Liver (tissue), 9 donors: ENCODE data around the gene ZNF80. TPM values are rescaled to one million over a fixed set of nuclear protein-coding genes. Genes with fewer than 3 reads are reported as not detected.
"Not testable (repeated sequence)": the region's sequence is repeated elsewhere in the genome, so short reads cannot be mapped to it uniquely, and the experiment has no call there.

Source experiments
- DNase-seq: peaks from one replicate; pipeline ENCODE4 v3.0.0-alpha.2; 2017; ENCODE audit warnings: low spot score
- H3K27ac ChIP-seq, 2 donors: one replicate each; pipeline ENCODE4 v1.7.0; 2013; ENCODE audit warnings: inconsistent platforms in 2 of 2, low read length in 2 of 2, control low read depth in 1 of 2, low read depth in 1 of 2, mild to moderate bottlenecking in 1 of 2
- H3K27me3 ChIP-seq, 4 donors: one replicate each; pipeline versions ENCODE4 v1.6.1 to v1.7.0; 2013; ENCODE audit warnings: low read length in 3 of 4, inconsistent platforms in 1 of 4, mild to moderate bottlenecking in 1 of 4, moderate library complexity in 1 of 4; ENCODE audit not compliant: control insufficient read depth in 4 of 4, insufficient read depth in 4 of 4
- H3K36me3 ChIP-seq, 4 donors: one replicate each; pipeline versions ENCODE4 v1.6.1 to v1.7.0; 2013; ENCODE audit warnings: low read length in 3 of 4, mild to moderate bottlenecking in 3 of 4, low read depth in 1 of 4, moderate library complexity in 1 of 4; ENCODE audit not compliant: control insufficient read depth in 4 of 4, insufficient read depth in 3 of 4
- H3K4me1 ChIP-seq, 4 donors: one replicate each; pipeline versions ENCODE4 v1.6.1 to v1.7.0; 2013; ENCODE audit warnings: low read length in 3 of 4, mild to moderate bottlenecking in 3 of 4, moderate library complexity in 1 of 4; ENCODE audit not compliant: control insufficient read depth in 4 of 4, insufficient read depth in 4 of 4
- H3K4me3 ChIP-seq, 3 donors: one replicate each; pipeline versions ENCODE4 v1.6.1 to v1.7.0; 2013; ENCODE audit warnings: low read length in 3 of 3, control low read depth in 1 of 3, low read depth in 1 of 3, mild to moderate bottlenecking in 1 of 3
- H3K9ac ChIP-seq, 2 donors: one replicate each; pipeline ENCODE4 v1.7.0; 2013; ENCODE audit warnings: low read length in 2 of 2, mild to moderate bottlenecking in 2 of 2, moderate library complexity in 2 of 2, control low read depth in 1 of 2, low read depth in 1 of 2
- H3K9me3 ChIP-seq, 4 donors: one replicate each; pipeline versions ENCODE4 v1.6.1 to v1.7.0; 2013; ENCODE audit warnings: low read length in 3 of 4; ENCODE audit not compliant: control insufficient read depth in 4 of 4
- ATF3 ChIP-seq: IDR thresholded peaks from 2 replicates; pipeline ENCODE4 v1.6.1; 2016; ENCODE audit warnings: antibody characterized with exemption
- EGR1 ChIP-seq, 2 donors: IDR thresholded peaks; 2 replicates each; pipeline ENCODE4 v1.6.1; 2016 to 2018; ENCODE audit warnings: antibody characterized with exemption in 2 of 2, low read depth in 2 of 2
- FOXA1 ChIP-seq: IDR thresholded peaks from 2 replicates; pipeline ENCODE4 v1.6.1; 2016; ENCODE audit warnings: antibody characterized with exemption
- GABPA ChIP-seq, 2 donors: IDR thresholded peaks in 1 of 2; conservative IDR thresholded peaks in 1 of 2; 2 replicates each; pipeline ENCODE4 v1.6.1; 2016; ENCODE audit warnings: antibody characterized with exemption in 2 of 2, mild to moderate bottlenecking in 1 of 2, moderate library complexity in 1 of 2
- HNF4A ChIP-seq, 2 donors: conservative IDR thresholded peaks; 2 replicates each; pipeline ENCODE4 v1.6.1; 2016; ENCODE audit warnings: antibody characterized with exemption in 2 of 2, mild to moderate bottlenecking in 2 of 2
- HNF4G ChIP-seq: IDR thresholded peaks from 2 replicates; pipeline ENCODE4 v1.6.1; 2016; ENCODE audit warnings: antibody characterized with exemption
- MAX ChIP-seq: IDR thresholded peaks from 2 replicates; pipeline ENCODE4 v1.6.1; 2016; ENCODE audit warnings: antibody characterized with exemption
- NR2F2 ChIP-seq: IDR thresholded peaks from 2 replicates; pipeline ENCODE4 v1.6.1; 2016; ENCODE audit warnings: antibody characterized with exemption
- RAD21 ChIP-seq, 2 donors: IDR thresholded peaks; 2 replicates each; pipeline ENCODE4 v1.6.1; 2016; ENCODE audit warnings: antibody characterized with exemption in 2 of 2, mild to moderate bottlenecking in 2 of 2
- REST ChIP-seq: IDR thresholded peaks from 2 replicates; pipeline ENCODE4 v1.6.1; 2016; ENCODE audit warnings: antibody characterized with exemption, mild to moderate bottlenecking
- SP1 ChIP-seq: IDR thresholded peaks from 2 replicates; pipeline ENCODE4 v1.6.1; 2018; ENCODE audit warnings: antibody characterized with exemption, mild to moderate bottlenecking
- TAF1 ChIP-seq: conservative IDR thresholded peaks from 2 replicates; pipeline ENCODE4 v1.6.1; 2016; ENCODE audit warnings: antibody characterized with exemption, mild to moderate bottlenecking
- YY1 ChIP-seq: IDR thresholded peaks from 2 replicates; pipeline ENCODE4 v1.6.1; 2016; ENCODE audit warnings: antibody characterized with exemption, mild to moderate bottlenecking
- ZBTB33 ChIP-seq: IDR thresholded peaks from 2 replicates; pipeline ENCODE4 v1.6.1; 2016; ENCODE audit warnings: antibody characterized with exemption
- WGBS: extraction: QIAGEN DNeasy Blood & Tissue Kit; methylation state at CpG from one replicate; pipeline ENCODE4 v1.1.7; 2013; 5-methylcytosine and 5-hydroxymethylcytosine counted together
- polyA plus RNA-seq, 2 donors: library from polyadenylated mRNA; stranded (reverse) in 1 of 2; unstranded in 1 of 2; fragments of 200-250 nt in 1 of 2; fragments of >200 nt in 1 of 2; fragmentation: Nextera tagmentation in 1 of 2; extraction: Ambion mirVana in 1 of 2; gene quantifications; one replicate each; pipeline versions ENCODE4 v1.2.1 to v1.2.3, GENCODE V29; 2013 to 2015
- total RNA-seq, 2 donors: library from RNA; depleted of rRNA; stranded (reverse); fragments of >200 nt; gene quantifications; one replicate each; pipeline ENCODE4 v1.2.3, GENCODE V29; 2014
- TF ChIP-seq, protein P1 (sequence below): fragments of 150-350 bp; IDR thresholded peaks from 2 replicates; pipeline ENCODE4 v1.5.1; 2017; ENCODE audit warnings: improper control_type of control experiment, low read depth, low read length; ENCODE audit not compliant: missing input control
- donor health status: healthy.
- donor health status: healthy.
- donor health status: healthy.
- donor health status: healthy.
- donor health status: healthy.

Gene ZNF80
- total and polyA plus RNA-seq, 4 donors = 0.06 TPM; not detected in 3

DNA sequence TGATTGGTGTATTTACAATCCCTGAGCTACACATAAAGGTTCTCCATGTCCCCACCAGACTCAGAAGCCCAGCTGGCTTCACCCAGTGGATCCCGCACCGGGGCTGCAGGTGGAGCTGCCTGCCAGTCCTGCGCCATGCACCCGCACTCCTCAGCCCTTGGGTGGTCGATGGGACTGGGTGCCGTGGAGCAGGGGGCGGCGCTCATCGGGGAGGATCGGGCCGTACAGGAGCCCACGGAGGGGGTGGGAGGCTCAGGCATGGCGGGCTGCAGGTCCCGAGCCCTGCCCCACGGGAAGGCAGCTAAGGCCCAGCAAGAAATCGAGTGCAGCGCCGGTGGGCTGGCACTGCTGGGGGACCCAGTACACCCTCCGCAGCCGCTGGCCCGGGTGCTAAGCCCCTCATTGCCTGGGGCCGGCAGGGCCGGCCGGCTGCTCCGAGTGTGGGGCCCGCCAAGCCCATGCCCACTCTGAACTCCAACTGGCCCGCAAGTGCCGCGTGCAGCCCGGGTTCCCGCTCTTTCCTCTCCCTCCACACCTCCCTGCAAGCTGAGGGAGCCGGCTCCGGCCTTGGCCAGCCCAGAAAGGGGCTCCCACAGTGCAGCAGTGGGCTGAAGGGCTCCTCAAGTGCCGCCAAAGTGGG, 888 bp upstream of the ZNF80 start:
- H3K9ac ChIP-seq, H3K4me1 ChIP-seq, DNase-seq, H3K9me3 ChIP-seq, H3K4me3 ChIP-seq, H3K27me3 ChIP-seq, H3K36me3 ChIP-seq, H3K27ac ChIP-seq: not testable (repeated sequence)
- 93% methylated on average over 33 of the region's 34 CpGs for WGBS

GRCh38 chr3:114235431-114235830, 1.9 kb downstream of the ZNF80 start:
- H3K27ac ChIP-seq = no peak overlapping the region
- H3K9me3 ChIP-seq = no peaks in the 10 kb centered on the region
- no peak overlapping the region for H3K9ac ChIP-seq
- H3K27me3 ChIP-seq = no peaks in the 10 kb centered on the region
- H3K36me3 ChIP-seq = no peaks in the 10 kb centered on the region
- 67% methylated on average over 3 of the region's 3 CpGs for WGBS
- no peaks in the 10 kb centered on the region for H3K4me1 ChIP-seq
- no peak overlapping the region for H3K4me3 ChIP-seq
- no peak for DNase-seq
- TF ChIP-seq NR2F2 = no peak
- TF ChIP-seq EGR1 (IDR thresholded peaks at IDR 0.05; ENCODE audit: low read depth in 2 of 2) = no peak
- no peak for TF ChIP-seq FOXA1
- TF ChIP-seq ZBTB33 = no peak
- no peak for TF ChIP-seq HNF4A (conservative IDR thresholded peaks at IDR 0.05)
- TF ChIP-seq REST = no peak
- no peak for TF ChIP-seq TAF1
- no peak for TF ChIP-seq YY1
- no peak for TF ChIP-seq ATF3
- TF ChIP-seq GABPA (IDR thresholded peaks at IDR 0.05 in 1 of 2, conservative IDR thresholded peaks at IDR 0.05 in 1 of 2) = no peak
- TF ChIP-seq, protein P1, sequence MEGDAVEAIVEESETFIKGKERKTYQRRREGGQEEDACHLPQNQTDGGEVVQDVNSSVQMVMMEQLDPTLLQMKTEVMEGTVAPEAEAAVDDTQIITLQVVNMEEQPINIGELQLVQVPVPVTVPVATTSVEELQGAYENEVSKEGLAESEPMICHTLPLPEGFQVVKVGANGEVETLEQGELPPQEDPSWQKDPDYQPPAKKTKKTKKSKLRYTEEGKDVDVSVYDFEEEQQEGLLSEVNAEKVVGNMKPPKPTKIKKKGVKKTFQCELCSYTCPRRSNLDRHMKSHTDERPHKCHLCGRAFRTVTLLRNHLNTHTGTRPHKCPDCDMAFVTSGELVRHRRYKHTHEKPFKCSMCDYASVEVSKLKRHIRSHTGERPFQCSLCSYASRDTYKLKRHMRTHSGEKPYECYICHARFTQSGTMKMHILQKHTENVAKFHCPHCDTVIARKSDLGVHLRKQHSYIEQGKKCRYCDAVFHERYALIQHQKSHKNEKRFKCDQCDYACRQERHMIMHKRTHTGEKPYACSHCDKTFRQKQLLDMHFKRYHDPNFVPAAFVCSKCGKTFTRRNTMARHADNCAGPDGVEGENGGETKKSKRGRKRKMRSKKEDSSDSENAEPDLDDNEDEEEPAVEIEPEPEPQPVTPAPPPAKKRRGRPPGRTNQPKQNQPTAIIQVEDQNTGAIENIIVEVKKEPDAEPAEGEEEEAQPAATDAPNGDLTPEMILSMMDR = no peak
- no peak for TF ChIP-seq MAX
- TF ChIP-seq SP1 = no peak
- TF ChIP-seq RAD21 (IDR thresholded peaks at IDR 0.05) = no peak
- TF ChIP-seq HNF4G = no peak
